NB4 (cell line): ENCODE results near the gene RERE.

Source experiments
- DNase-seq: peaks from one replicate; pipeline ENCODE4 v3.0.0; 2010; ENCODE audit warnings: low read depth
- H3K4me3 ChIP-seq: one replicate; pipeline ENCODE4 v1.5.1; 2011; ENCODE audit warnings: mild to moderate bottlenecking, low read depth, low read length, moderate library complexity
- CTCF ChIP-seq: IDR thresholded peaks from one replicate; pipeline ENCODE4 v1.5.1; 2012; ENCODE audit warnings: low read depth, low read length
- MYC ChIP-seq: IDR thresholded peaks from 2 replicates; pipeline ENCODE4 v1.6.1; 2011; ENCODE audit warnings: low read depth, low read length
- POLR2A ChIP-seq: IDR thresholded peaks from 2 replicates; pipeline ENCODE4 v1.6.1; 2011; ENCODE audit warnings: mild to moderate bottlenecking; ENCODE audit not compliant: insufficient read length; ENCODE audit errors: extremely low read depth
- TF ChIP-seq, protein P1 (sequence below): IDR thresholded peaks from 2 replicates; pipeline ENCODE4 v1.6.1; 2011; ENCODE audit warnings: low read depth, low read length

Gene RERE

DNA sequence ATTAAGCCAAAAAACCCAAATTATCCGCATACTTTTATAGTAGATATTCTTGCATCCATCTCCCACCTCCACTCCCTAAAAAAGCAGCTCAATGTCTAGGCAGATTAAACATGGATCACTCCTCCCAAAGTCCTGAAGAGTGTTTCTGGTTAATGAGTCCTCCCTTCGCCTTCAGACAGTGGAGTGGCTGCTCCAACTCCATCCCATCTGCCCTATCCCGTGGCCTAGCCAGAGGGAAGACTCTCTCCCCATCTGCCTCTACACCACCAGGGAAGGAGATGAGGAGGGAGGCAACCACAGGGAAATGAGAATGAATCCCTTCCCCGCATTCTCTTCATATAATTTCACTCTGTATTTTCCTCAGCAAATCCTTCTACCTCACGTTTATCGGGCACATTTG lies 395.7 kb downstream of the RERE start:
- DNase-seq: no peak
- H3K4me3 ChIP-seq: no peak overlapping the region
- TF ChIP-seq MYC: no peak
- no peak for TF ChIP-seq POLR2A
- TF ChIP-seq, protein P1, sequence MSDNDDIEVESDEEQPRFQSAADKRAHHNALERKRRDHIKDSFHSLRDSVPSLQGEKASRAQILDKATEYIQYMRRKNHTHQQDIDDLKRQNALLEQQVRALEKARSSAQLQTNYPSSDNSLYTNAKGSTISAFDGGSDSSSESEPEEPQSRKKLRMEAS: no peak
- TF ChIP-seq CTCF: no peak

GRCh38 chr1:8420318-8420717 lies 397.1 kb downstream of the RERE start:
- no peak for DNase-seq
- no peak overlapping the region for H3K4me3 ChIP-seq
- TF ChIP-seq CTCF (no peak), MYC (no peak), POLR2A (no peak)
- TF ChIP-seq, protein P1: no peak

- H3K4me3 ChIP-seq: no peak overlapping the region
- TF ChIP-seq CTCF: no peak
- TF ChIP-seq, protein P1: no peak
- no peak for TF ChIP-seq POLR2A
- no peak for TF ChIP-seq MYC
- DNase-seq: no peak
Measured at GRCh38 chr1:8419861-8420260, 397.6 kb downstream of the RERE start.

DNA sequence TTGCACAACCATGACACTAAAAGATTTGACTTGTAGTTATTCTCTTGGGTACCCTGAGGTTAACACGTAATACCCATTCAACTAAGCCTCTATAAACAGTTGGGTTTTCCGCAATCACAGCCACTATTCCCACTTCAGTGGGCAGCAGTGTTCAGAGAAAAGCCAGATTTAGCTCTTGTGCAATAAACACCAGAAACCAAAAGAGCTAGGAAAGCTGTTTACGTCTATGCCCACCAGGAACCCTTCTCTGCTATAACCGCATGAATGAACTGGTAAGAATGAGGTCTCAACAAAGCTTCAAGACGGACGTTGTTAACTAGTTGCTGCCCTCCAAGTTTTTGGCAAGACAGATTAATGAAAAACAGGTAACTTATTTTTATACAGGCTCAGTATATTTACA lies 398.3 kb downstream of the RERE start:
- DNase-seq: no peak
- TF ChIP-seq, protein P1: no peak
- TF ChIP-seq CTCF (no peak), MYC (no peak), POLR2A (no peak)
- no peak overlapping the region for H3K4me3 ChIP-seq

GRCh38 chr1:8418301-8418700 lies 399.1 kb downstream of the RERE start:
- TF ChIP-seq POLR2A (no peak), CTCF (no peak), MYC (no peak)
- TF ChIP-seq, protein P1: no peak
- no peak for DNase-seq
- H3K4me3 ChIP-seq: no peak overlapping the region

GRCh38 chr1:8417625-8418024 lies 399.8 kb downstream of the RERE start:
- no peak for DNase-seq
- TF ChIP-seq, protein P1: 0 out of 2 replicates have a peak, but pooled peaks have one; percentile 8
- TF ChIP-seq CTCF: no peak
- no peak overlapping the region for H3K4me3 ChIP-seq
